Measurements from ENCODE around the gene RFC3.

RFC3 gene

GRCh38 chr13:33817901-33818706, at the start of gene RFC3:
Gene RFC3, plus strand, starts transcription at chr13:33818149. Its CDS starts 30 bp downstream, at chr13:33818179.
- H3K27me3 ChIP-seq (ENCODE audit: insufficient read depth, low read length, poor library complexity), result no peaks in the 10 kb centered on the region
- DNase-seq, result peak; percentile 86
- peak within 1 kb of the TSS; percentile 69 for H3K4me2 ChIP-seq (ENCODE audit: insufficient read depth, low read length)
- H3K9me3 ChIP-seq (ENCODE audit: insufficient read depth, low read length, severe bottlenecking), result no peaks in the 10 kb centered on the region
- H3K36me3 ChIP-seq (ENCODE audit: insufficient read depth, low read length), result peaks cover 14% of the 10 kb centered on the region
- H2AFZ ChIP-seq (ENCODE audit: low read depth, low read length), result peak within 1 kb of the TSS; percentile 86
- H3K4me3 ChIP-seq (ENCODE audit: low read depth in 1 of 2, low read length in 2 of 2), result peak within 1 kb of the TSS; percentile 72 to 92
- peaks cover 49% of the 10 kb centered on the region for H3K79me2 ChIP-seq (ENCODE audit: insufficient read depth, low read length)
- peak within 1 kb of the TSS; percentile 67 for H3K9ac ChIP-seq (ENCODE audit: low read depth, low read length)
- H3K4me1 ChIP-seq (ENCODE audit: insufficient read depth, low read length), result peaks cover 23% of the 10 kb centered on the region
- peak; percentile 93 for ATAC-seq (ENCODE audit: insufficient read depth, low read depth)
- TF ChIP-seq EZH2 (IDR thresholded peaks at IDR 0.05; ENCODE audit: borderline replicate concordance, low read depth, low read length, severe bottlenecking), result no peak
- H3K27ac ChIP-seq (ENCODE audit: low read length), result peak within 1 kb of the TSS; percentile 78
- H4K20me1 ChIP-seq (ENCODE audit: insufficient read depth, low read length), result peaks cover 7% of the 10 kb centered on the region; the same call in 1 of the 2 replicates

- H3K9me3 ChIP-seq (ENCODE audit: insufficient read depth, low read length, severe bottlenecking), result no peaks in the 10 kb centered on the region
- H3K4me2 ChIP-seq (ENCODE audit: insufficient read depth, low read length), result no peak overlapping the region
Measured at GRCh38 chr13:33771296-33771695, 46.7 kb upstream of the RFC3 start.

GRCh38 chr13:33773790-33774462, 44.0 kb upstream of the RFC3 start:
- no peaks in the 10 kb centered on the region for H3K36me3 ChIP-seq (ENCODE audit: insufficient read depth, low read length)
- no peaks in the 10 kb centered on the region for H4K20me1 ChIP-seq (ENCODE audit: insufficient read depth, low read length)
- H3K9ac ChIP-seq (ENCODE audit: low read depth, low read length), result no peak overlapping the region
- no peaks in the 10 kb centered on the region for H3K27me3 ChIP-seq (ENCODE audit: insufficient read depth, low read length, poor library complexity)
- no peaks in the 10 kb centered on the region for H3K9me3 ChIP-seq (ENCODE audit: insufficient read depth, low read length, severe bottlenecking)
- no peaks in the 10 kb centered on the region for H3K79me2 ChIP-seq (ENCODE audit: insufficient read depth, low read length)
- H3K4me3 ChIP-seq (ENCODE audit: low read depth in 1 of 2, low read length in 2 of 2), result no peak overlapping the region
- TF ChIP-seq, protein P1, sequence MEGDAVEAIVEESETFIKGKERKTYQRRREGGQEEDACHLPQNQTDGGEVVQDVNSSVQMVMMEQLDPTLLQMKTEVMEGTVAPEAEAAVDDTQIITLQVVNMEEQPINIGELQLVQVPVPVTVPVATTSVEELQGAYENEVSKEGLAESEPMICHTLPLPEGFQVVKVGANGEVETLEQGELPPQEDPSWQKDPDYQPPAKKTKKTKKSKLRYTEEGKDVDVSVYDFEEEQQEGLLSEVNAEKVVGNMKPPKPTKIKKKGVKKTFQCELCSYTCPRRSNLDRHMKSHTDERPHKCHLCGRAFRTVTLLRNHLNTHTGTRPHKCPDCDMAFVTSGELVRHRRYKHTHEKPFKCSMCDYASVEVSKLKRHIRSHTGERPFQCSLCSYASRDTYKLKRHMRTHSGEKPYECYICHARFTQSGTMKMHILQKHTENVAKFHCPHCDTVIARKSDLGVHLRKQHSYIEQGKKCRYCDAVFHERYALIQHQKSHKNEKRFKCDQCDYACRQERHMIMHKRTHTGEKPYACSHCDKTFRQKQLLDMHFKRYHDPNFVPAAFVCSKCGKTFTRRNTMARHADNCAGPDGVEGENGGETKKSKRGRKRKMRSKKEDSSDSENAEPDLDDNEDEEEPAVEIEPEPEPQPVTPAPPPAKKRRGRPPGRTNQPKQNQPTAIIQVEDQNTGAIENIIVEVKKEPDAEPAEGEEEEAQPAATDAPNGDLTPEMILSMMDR (IDR thresholded peaks at IDR 0.05; ENCODE audit: borderline replicate concordance, extremely low read depth, low read length, poor library complexity, severe bottlenecking), result no peak
- no peak for TF ChIP-seq EZH2 (IDR thresholded peaks at IDR 0.05; ENCODE audit: borderline replicate concordance, low read depth, low read length, severe bottlenecking)
- H2AFZ ChIP-seq (ENCODE audit: low read depth, low read length), result no peak overlapping the region
- ATAC-seq (ENCODE audit: insufficient read depth, low read depth) (no peak), DNase-seq (no peak)
- H3K27ac ChIP-seq (ENCODE audit: low read length), result no peak overlapping the region
- H3K4me2 ChIP-seq (ENCODE audit: insufficient read depth, low read length), result no peak overlapping the region
- H3K4me1 ChIP-seq (ENCODE audit: insufficient read depth, low read length), result no peaks in the 10 kb centered on the region

More at GRCh38 chr13:33771296-33771695, 46.7 kb upstream of the RFC3 start:
- H3K4me3 ChIP-seq (ENCODE audit: low read depth in 1 of 2, low read length in 2 of 2), result no peak overlapping the region
- H3K27ac ChIP-seq (ENCODE audit: low read length), result no peak overlapping the region
- H3K36me3 ChIP-seq (ENCODE audit: insufficient read depth, low read length), result no peaks in the 10 kb centered on the region
- no peaks in the 10 kb centered on the region for H3K4me1 ChIP-seq (ENCODE audit: insufficient read depth, low read length)
- no peaks in the 10 kb centered on the region for H3K27me3 ChIP-seq (ENCODE audit: insufficient read depth, low read length, poor library complexity)
- H3K79me2 ChIP-seq (ENCODE audit: insufficient read depth, low read length), result no peaks in the 10 kb centered on the region
- H3K9ac ChIP-seq (ENCODE audit: low read depth, low read length), result no peak overlapping the region
- ATAC-seq (ENCODE audit: insufficient read depth, low read depth) (no peak), DNase-seq (no peak)
- no peak overlapping the region for H2AFZ ChIP-seq (ENCODE audit: low read depth, low read length)
- H4K20me1 ChIP-seq (ENCODE audit: insufficient read depth, low read length), result no peaks in the 10 kb centered on the region
- TF ChIP-seq, protein P1 (IDR thresholded peaks at IDR 0.05; ENCODE audit: borderline replicate concordance, extremely low read depth, low read length, poor library complexity, severe bottlenecking), result no peak
- no peak for TF ChIP-seq EZH2 (IDR thresholded peaks at IDR 0.05; ENCODE audit: borderline replicate concordance, low read depth, low read length, severe bottlenecking)
